ENCODE results near the gene SGCA. TPM values are rescaled to one million over a fixed set of nuclear protein-coding genes. Genes with fewer than 3 reads are reported as not detected.

SGCA gene
- total and polyA plus RNA-seq, 9 of the 15 experiments (the other 6 are each of a cell fraction or from before 2014, with no cell fraction given), result not detected

DNA sequence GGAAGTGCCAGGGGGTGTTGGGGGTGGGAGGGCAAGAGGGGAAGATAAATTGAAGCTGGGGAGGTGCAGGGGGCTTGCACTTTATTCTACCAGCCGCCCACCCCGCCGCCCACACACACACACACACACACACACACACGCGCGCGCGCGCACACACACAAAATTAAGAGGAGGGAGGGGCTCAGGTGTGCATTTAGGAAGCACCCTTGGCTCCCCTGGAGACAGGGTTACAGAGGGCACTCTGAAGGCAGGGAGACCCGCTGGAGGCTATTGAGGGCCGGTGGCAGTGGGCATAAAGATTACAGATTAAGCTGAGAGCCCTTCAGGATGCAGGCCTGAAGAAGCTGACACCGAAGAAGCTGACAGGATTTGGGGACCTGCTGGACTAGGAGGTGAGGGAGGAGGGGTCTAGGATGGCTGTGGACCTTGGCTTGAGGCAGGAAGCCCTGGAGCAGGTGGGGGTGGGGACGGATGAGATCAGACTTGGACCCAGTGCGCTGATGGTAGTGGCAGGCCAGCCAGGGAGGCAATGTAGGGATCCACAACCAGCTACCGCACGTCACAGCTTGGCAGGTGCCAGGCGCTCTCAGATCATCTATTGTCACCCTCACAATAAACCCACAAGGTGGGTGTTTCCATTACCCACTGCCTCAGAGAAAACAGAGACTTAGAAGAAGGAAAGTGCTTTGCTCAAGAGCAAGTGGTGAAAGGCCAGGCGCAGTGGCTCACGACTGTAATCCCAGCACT is 35.1 kb upstream of the SGCA start:
- FAIRE-seq (peak; percentile 11), ATAC-seq (no peak), DNase-seq (ENCODE audit: extremely low read depth in 1 of 4, low spot score in 3 of 4) (no peak)
- Histone ChIP-seq H4K20me1 (replicated peaks; ENCODE audit: control insufficient read depth, insufficient read depth, low read length) (peaks cover 10% of the 10 kb centered on the region; the same call in 1 of the 2 replicates), H2AFZ (ENCODE audit: low read depth, low read length) (no peak overlapping the region), H3K9ac (ENCODE audit: insufficient read depth in 1 of 2, low read depth in 2 of 2, low read length in 2 of 2) (no peak overlapping the region; a peak in 2 of 4 replicates), H3K79me2 (ENCODE audit: control insufficient read depth, insufficient read depth, low read length) (no peaks in the 10 kb centered on the region), H3K4me3 (no peak overlapping the region), H3K27me3 (ENCODE audit: control insufficient read depth in 2 of 2, insufficient read depth in 2 of 2, low read length in 2 of 2) (peaks cover 0 to 8% of the 10 kb centered on the region in 2 experiments; a peak in 3 of 5 replicates), H3K4me1 (replicated peaks in 1 of 2; ENCODE audit: control insufficient read depth in 2 of 2, insufficient read depth in 2 of 2, low read length in 2 of 2) (peaks cover 8 to 30% of the 10 kb centered on the region in 2 experiments), H3K36me3 (ENCODE audit: control insufficient read depth, insufficient read depth, low read length) (peaks cover 14% of the 10 kb centered on the region; the same call in 1 of the 3 replicates), H3K9me1 (ENCODE audit: control insufficient read depth, insufficient read depth, low read length) (no peaks in the 10 kb centered on the region), H3K4me2 (ENCODE audit: insufficient read depth, low read length) (no peak overlapping the region), H3K27ac (ENCODE audit: extremely low read depth, low read depth, low read length) (no peak overlapping the region), H3K9me3 (replicated peaks; ENCODE audit: control insufficient read depth, insufficient read depth, low read depth, low read length) (peaks cover 4% of the 10 kb centered on the region; the same call in 1 of the 2 replicates)
- POLR2A ChIA-PET, result interaction anchor here (1.6 kb wide), 1 partner anchor 19 kb away, joined by 6 read pairs; no protein-coding TSS in a partner anchor
- 60% methylated on average over 10 of the region's 19 CpGs for whole genome bisulfite sequencing (ENCODE audit: insufficient coverage, low coverage, missing lambda C conversion rate)
- intact Hi-C loops (cut with micrococcal nuclease) (no loop called here), in situ Hi-C loops (cut with MboI) (no loop called here)
- TF ChIP-seq POLR2H (tag; IDR thresholded peaks at IDR 0.05; ENCODE audit: low read depth) (no peak), NRF1 (conservative IDR thresholded peaks at IDR 0.05 in 1 of 2, IDR thresholded peaks at IDR 0.05 in 1 of 2) (0 out of 4 replicates have a peak, but pooled peaks of 1 of the 2 experiments have one; percentile 15), FOS (IDR thresholded peaks at IDR 0.05; ENCODE audit: extremely low read depth, insufficient read length) (no peak), EGR1 (conservative IDR thresholded peaks at IDR 0.05) (peak; percentile 80), MIER1 (IDR thresholded peaks at IDR 0.05; ENCODE audit: low read depth) (no peak)
- TF ChIP-seq, protein P1, sequence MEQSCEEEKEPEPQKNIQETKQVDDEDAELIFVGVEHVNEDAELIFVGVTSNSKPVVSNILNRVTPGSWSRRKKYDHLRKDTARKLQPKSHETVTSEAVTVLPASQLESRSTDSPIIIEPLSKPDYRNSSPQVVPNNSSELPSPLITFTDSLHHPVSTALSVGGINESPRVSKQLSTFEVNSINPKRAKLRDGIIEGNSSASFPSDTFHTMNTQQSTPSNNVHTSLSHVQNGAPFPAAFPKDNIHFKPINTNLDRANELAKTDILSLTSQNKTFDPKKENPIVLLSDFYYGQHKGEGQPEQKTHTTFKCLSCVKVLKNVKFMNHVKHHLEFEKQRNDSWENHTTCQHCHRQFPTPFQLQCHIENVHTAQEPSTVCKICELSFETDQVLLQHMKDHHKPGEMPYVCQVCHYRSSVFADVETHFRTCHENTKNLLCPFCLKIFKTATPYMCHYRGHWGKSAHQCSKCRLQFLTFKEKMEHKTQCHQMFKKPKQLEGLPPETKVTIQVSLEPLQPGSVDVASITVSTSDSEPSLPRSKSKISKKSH (CRISPR knock-in tag; IDR thresholded peaks at IDR 0.05), result no peak
- TF ChIP-seq, protein P2, sequence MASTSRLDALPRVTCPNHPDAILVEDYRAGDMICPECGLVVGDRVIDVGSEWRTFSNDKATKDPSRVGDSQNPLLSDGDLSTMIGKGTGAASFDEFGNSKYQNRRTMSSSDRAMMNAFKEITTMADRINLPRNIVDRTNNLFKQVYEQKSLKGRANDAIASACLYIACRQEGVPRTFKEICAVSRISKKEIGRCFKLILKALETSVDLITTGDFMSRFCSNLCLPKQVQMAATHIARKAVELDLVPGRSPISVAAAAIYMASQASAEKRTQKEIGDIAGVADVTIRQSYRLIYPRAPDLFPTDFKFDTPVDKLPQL (IDR thresholded peaks at IDR 0.05; ENCODE audit: extremely low read depth, insufficient read length), result no peak
- CTCF ChIA-PET (ENCODE audit: low intra/inter-chr PET ratio), result no interaction called here
- BruUV-seq (replicated peaks), result no TSS peak
